ENCODE results near the gene ANO7.

ANO7 gene

DNA sequence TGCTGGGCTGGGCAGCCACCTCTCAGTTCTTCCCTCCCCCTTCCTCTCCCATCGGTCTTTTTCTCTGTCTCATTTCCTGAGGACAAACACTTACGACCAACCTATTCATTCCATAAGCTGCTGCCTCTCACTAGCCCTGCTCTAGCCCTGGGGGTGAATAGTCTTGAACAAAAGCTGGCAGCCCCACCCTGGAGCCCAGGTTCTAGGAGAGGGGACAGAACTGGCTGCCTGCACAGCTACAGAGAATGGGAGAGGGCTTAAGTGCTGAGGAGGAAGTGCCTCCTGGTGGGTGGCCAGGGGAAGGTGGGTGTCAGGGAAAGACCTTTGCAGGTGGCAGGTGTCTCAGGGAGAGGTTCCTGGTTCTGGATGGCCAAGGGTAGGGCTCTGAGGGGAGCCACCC, 22.8 kb downstream of the ANO7 start:
- TF ChIP-seq CTCF (IDR thresholded peaks at IDR 0.05) = no peak
- H3K4me3 ChIP-seq (ENCODE audit: low read depth in 1 of 2, low read length in 1 of 2) = no peak overlapping the region

GRCh38 chr2:241213041-241213440, 24.6 kb downstream of the ANO7 start:
- Histone ChIP-seq H3K27me3 (peaks cover 28% of the 10 kb centered on the region), H3K4me3 (ENCODE audit: low read depth in 1 of 2, low read length in 1 of 2) (no peak overlapping the region), H3K36me3 (no peaks in the 10 kb centered on the region), H3K27ac (no peak overlapping the region), H3K4me1 (ENCODE audit: control insufficient read depth in 1 of 2, insufficient read depth in 1 of 2, low read depth in 1 of 2, low read length in 1 of 2) (peaks cover 3 to 4% of the 10 kb centered on the region in 2 experiments), H3K9me3 (no peaks in the 10 kb centered on the region)
- no peak for TF ChIP-seq CTCF (IDR thresholded peaks at IDR 0.05)

More for the DNA sequence above, 22.8 kb downstream of the ANO7 start:
- H3K27me3 ChIP-seq = peaks cover 13% of the 10 kb centered on the region
- H3K9me3 ChIP-seq = no peaks in the 10 kb centered on the region
- H3K27ac ChIP-seq = no peak overlapping the region
- H3K4me1 ChIP-seq (ENCODE audit: control insufficient read depth in 1 of 2, insufficient read depth in 1 of 2, low read depth in 1 of 2, low read length in 1 of 2) = no peaks in the 10 kb centered on the region
- no peaks in the 10 kb centered on the region for H3K36me3 ChIP-seq

GRCh38 chr2:241213567-241213966, 25.1 kb downstream of the ANO7 start:
- H3K4me3 ChIP-seq (ENCODE audit: low read depth in 1 of 2, low read length in 1 of 2) = no peak overlapping the region
- H3K27me3 ChIP-seq = peaks cover 33% of the 10 kb centered on the region
- H3K27ac ChIP-seq = no peak overlapping the region
- H3K4me1 ChIP-seq (ENCODE audit: control insufficient read depth in 1 of 2, insufficient read depth in 1 of 2, low read depth in 1 of 2, low read length in 1 of 2) = peaks cover 5 to 8% of the 10 kb centered on the region in 2 experiments
- no peaks in the 10 kb centered on the region for H3K36me3 ChIP-seq
- no peaks in the 10 kb centered on the region for H3K9me3 ChIP-seq
- TF ChIP-seq CTCF (IDR thresholded peaks at IDR 0.05) = no peak

DNA sequence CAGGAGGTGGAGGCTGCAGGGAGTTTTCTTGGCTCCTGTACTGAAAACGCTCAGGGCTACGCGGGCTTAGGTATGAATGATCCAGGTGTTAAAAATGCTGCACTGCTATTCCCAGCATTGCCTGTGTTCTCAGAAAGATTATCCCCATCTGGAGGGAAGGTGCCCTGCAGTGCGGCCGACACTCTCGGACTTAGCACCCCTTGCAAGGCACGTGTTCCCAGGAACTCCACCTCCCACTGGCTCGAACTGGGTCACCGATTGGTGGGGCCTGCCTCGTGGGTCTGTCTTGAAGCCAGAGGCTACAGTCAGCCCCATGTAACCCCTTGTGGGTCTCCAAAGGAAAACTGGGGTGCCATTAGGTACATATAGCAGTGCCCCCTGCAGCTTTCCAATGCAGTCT, 25.7 kb downstream of the ANO7 start:
- TF ChIP-seq CTCF (IDR thresholded peaks at IDR 0.05) = no peak
- Histone ChIP-seq H3K27me3 (peaks cover 39% of the 10 kb centered on the region), H3K9me3 (no peaks in the 10 kb centered on the region), H3K36me3 (no peaks in the 10 kb centered on the region), H3K4me3 (ENCODE audit: low read depth in 1 of 2, low read length in 1 of 2) (no peak overlapping the region), H3K4me1 (ENCODE audit: control insufficient read depth in 1 of 2, insufficient read depth in 1 of 2, low read depth in 1 of 2, low read length in 1 of 2) (peaks cover 10 to 13% of the 10 kb centered on the region in 2 experiments), H3K27ac (no peak overlapping the region)

DNA sequence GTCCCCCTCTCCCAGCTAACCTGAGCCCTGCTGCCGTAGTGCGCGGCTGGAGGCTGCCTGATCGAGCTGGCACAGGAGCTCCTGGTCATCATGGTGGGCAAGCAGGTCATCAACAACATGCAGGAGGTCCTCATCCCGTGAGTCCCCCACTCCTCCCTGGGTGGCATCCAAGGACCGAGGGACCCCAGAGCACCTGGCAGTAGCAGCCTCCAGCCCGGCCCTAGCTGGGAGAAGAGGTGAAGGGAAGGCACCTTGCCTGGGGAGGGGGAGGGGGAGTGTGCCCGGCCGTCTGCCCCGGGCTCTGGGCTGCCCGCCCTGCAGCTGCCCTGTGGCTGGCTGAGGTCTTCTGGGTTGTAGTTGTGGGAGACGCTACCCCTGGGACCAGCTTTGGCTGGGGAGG, 26.3 kb downstream of the ANO7 start:
- no peak overlapping the region for H3K27ac ChIP-seq
- no peaks in the 10 kb centered on the region for H3K36me3 ChIP-seq
- no peak overlapping the region for H3K4me3 ChIP-seq (ENCODE audit: low read depth in 1 of 2, low read length in 1 of 2)
- peaks cover 40% of the 10 kb centered on the region for H3K27me3 ChIP-seq
- peaks cover 10 to 13% of the 10 kb centered on the region in 2 experiments for H3K4me1 ChIP-seq (ENCODE audit: control insufficient read depth in 1 of 2, insufficient read depth in 1 of 2, low read depth in 1 of 2, low read length in 1 of 2)
- no peaks in the 10 kb centered on the region for H3K9me3 ChIP-seq
- no peak for TF ChIP-seq CTCF (IDR thresholded peaks at IDR 0.05)

- no peak for TF ChIP-seq CTCF (IDR thresholded peaks at IDR 0.05)
These were observed 26.9 kb downstream of the ANO7 start for GRCh38 chr2:241215421-241215820.

More at GRCh38 chr2:241215421-241215820, 26.9 kb downstream of the ANO7 start:
- peaks cover 40% of the 10 kb centered on the region for H3K27me3 ChIP-seq
- H3K36me3 ChIP-seq = no peaks in the 10 kb centered on the region
- H3K9me3 ChIP-seq = no peaks in the 10 kb centered on the region
- no peak overlapping the region for H3K27ac ChIP-seq
- H3K4me3 ChIP-seq (ENCODE audit: low read depth in 1 of 2, low read length in 1 of 2) = no peak overlapping the region
- H3K4me1 ChIP-seq (ENCODE audit: control insufficient read depth in 1 of 2, insufficient read depth in 1 of 2, low read depth in 1 of 2, low read length in 1 of 2) = peaks cover 10 to 13% of the 10 kb centered on the region in 2 experiments
